LHCN-M2 (cell line): ENCODE data around the gene COL1A2. TPM values are rescaled to one million over a fixed set of nuclear protein-coding genes. Genes with fewer than 3 reads are reported as not detected.
A peak's percentile ranks its signal among the peaks of the same experiment; 100 is the strongest.

ENCODE experiments used
- DNase-seq: peaks from one replicate; pipeline ENCODE4 v3.0.0-alpha.2; 2012; ENCODE audit warnings: low read depth
- total RNA-seq: library from RNA; depleted of rRNA; stranded (reverse); fragments of >200 nt; gene quantifications from 2 replicates; pipeline ENCODE4 v1.2.3, GENCODE V29; 2014

COL1A2 gene
- total RNA-seq, 1 experiment from 2014 or later, result 808 TPM

DNA sequence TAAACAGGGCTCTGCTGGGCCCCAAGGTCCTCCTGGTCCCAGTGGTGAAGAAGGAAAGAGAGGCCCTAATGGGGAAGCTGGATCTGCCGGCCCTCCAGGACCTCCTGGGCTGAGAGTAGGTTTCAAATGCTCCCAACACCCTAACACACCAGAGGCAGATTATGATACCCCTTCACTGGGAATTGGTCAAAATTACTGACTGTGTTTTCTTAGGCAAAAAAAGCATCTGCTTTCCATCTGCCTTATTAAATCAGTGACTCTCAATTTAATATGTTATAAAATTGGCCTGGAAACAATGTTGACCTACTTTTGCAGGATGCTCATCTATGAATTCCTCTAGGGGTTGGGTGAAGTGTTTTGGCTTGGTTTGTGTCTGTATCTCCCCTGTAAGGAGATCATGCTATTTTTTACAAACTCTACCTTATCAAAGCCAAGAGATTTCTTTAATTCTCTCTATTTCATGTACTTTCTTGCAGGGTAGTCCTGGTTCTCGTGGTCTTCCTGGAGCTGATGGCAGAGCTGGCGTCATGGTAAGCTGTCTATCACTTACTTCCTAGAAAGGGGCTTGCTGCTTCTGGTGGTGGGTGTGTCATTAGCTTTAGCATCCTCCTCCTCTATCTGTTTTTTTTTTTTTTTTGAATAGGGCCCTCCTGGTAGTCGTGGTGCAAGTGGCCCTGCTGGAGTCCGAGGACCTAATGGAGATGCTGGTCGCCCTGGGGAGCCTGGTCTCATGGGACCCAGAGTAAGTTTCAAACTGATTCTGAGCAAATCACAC is 15.9 kb downstream of the COL1A2 start:
- DNase-seq, result no peak

DNA sequence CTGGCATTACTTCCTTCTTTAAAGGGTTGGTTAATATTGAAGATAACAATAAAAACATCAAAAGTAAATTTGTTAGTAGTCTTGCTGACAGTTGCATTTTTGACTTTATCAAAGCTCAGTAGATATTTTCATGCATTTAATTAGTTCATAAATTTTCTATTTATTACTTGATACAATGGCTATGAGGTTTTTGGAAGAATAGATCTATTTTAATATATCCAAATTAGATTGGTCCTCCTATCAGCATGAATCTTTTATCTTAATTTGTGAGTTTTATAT is 16.4 kb downstream of the COL1A2 start:
- no peak for DNase-seq

DNA sequence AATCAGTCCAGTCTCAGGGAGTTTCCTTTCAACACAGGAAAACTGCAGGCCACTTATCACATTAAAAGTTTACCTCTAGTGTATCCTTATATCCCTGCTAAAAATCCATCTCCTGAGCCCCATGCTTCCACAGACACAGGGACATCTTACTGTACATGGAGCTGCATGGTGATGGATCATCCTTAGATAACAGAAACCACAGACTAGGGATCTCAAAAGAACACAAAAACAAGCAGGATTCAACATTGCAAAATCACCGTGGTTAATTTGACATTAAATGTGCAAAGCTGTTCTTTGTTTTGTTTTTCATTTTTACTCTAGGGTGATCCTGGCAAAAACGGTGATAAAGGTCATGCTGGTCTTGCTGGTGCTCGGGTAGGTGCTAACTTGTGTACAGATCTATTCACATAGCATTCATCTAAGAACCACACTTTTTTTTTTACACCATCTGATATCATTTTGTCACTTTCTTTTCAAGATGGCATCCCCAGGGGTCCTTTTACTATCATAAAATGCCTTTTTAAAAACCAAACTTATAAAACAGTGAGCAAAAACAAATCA is 18.1 kb downstream of the COL1A2 start:
- peak; percentile 59 for DNase-seq

DNA sequence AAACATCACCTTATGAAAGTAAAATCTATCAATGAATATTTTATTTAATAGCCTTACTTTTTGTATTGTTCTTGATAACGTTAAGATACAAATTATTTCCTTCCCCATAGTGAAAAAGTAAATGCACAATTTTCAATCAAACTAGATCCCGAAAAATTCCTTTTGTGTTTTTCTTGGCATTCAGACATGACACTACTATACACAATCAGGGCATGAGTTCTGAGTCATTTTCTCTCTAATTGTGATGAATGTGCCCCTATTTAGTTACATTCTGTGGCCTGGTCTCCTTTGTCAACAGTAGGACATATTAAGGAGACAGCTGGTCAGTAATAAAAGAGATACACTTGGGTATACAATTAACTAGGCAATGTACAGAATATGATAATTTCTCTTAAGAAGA is 19.8 kb downstream of the COL1A2 start:
- peak; percentile 85 for DNase-seq

DNA sequence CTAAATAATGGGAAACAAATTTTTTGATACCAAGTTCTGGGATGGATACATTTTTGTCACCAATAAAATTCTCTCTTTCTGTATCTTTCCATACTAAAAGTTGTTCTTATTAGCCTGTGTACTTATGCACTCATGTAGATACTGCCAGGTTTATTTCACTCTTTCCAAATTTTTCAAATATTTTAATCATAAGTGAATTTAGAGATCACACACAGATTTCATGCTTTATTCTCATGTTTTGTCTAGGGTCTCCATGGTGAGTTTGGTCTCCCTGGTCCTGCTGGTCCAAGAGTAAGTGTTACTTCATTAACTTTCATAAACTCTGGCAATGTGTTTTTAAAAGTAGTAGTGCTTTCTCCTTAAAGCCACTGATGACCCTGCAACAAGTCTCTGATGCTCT is 20.3 kb downstream of the COL1A2 start:
- DNase-seq, result no peak

DNA sequence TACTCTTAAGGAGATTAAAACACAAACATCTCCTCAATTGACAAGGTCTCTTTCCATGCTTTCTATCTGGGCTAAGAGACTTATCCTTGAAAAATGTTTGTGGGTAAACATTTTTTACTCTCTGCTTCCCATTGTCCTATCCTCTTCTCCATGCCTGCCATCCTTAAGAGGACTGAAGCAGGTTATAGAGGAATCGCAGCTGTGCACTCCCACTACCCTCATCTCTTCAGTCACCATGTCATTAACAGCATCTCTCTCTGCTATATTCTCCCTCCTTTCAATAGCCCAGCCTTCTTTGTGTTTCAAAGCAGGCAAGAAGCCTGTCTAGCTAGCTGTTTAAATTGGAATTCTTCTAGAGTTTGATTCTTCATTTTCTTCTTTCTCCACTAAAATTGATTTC is 22.6 kb downstream of the COL1A2 start:
- DNase-seq, result no peak

DNA sequence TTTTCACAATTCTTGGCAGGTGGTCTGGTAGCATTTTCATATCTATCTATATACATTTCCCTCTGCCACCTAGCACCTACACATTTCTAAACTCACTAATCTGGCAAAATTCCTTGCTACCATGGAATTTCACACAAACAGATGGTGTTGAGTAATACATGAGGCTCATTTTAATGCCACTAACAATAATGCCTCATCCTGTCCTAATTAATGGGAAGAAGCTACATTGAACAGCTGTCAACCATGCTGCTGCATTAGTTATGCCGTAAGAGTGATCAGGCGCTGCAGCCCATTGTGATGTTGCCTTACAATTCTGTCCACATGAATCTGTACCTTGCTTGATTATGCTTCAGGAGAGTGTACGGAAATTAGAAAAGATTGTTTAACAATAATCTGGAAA is 23.2 kb downstream of the COL1A2 start:
- peak; percentile 51 for DNase-seq

DNA sequence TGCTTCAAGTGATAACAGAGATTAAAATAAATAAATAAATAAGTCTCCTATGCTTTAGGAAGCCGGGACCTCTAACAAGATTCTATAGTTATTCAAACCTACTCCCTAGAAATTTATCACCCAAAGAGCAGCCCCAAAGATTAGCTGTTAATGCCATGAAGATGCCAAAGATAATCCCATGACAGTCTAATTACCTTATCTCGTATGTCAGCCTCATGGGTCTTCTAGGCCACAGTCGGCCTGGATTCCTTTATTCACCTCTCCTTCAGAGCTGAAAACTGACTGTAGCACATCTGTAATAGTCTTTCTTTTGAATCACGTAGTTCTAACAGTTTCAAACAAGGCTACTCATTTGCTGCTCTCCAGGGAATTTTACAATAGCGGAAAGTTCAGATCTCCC is 24.2 kb downstream of the COL1A2 start:
- no peak for DNase-seq

DNA sequence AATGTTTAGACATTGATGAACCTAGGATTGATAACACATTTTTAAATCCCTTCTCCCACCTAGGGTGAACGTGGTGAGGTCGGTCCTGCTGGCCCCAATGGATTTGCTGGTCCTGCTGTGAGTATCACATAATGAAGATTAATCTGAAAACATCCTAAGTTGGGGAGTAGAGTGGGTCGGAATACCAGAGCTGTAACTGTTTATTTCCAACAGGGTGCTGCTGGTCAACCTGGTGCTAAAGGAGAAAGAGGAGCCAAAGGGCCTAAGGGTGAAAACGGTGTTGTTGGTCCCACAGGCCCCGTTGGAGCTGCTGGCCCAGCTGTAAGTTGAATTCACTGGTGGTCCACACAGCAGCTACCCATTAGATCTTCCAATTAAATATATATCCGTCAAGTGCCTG is 25.6 kb downstream of the COL1A2 start:
- DNase-seq, result no peak

DNA sequence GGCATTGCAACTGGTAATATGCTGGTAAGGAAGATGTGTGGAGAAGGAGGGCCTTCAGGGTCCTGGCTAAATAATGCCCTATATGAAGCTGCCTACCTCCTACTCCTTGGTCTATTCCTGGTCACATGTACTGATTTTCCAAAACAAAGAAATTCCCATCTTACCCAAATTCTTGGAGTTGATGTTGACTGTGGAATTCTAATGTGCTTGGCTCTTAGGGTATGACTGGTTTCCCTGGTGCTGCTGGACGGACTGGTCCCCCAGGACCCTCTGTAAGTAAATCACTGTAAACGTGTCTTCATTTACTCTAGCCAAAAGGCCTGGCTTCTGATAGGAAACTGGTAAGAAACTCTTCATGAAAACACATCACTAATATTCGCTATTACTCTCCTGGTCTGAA is 27.0 kb downstream of the COL1A2 start:
- DNase-seq, result no peak

DNA sequence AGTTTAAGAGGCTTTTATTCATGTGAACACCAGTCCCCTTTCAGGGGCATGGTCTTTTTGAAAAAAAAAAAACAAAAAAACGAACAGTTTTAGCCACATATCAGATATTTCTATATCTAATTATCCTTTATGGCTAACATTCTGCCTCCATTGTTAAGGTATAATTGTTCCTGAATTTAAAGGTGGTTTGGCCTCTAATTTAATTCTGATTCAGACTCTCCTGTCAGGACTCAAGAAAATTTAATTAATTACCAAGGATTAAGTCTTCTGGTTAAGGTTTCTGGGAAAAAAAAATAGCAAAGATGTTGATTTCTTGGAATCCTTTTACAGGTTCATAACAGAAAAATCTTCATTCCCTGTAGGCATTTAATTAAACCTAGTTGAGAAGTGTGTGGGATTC is 27.4 kb downstream of the COL1A2 start:
- no peak for DNase-seq

DNA sequence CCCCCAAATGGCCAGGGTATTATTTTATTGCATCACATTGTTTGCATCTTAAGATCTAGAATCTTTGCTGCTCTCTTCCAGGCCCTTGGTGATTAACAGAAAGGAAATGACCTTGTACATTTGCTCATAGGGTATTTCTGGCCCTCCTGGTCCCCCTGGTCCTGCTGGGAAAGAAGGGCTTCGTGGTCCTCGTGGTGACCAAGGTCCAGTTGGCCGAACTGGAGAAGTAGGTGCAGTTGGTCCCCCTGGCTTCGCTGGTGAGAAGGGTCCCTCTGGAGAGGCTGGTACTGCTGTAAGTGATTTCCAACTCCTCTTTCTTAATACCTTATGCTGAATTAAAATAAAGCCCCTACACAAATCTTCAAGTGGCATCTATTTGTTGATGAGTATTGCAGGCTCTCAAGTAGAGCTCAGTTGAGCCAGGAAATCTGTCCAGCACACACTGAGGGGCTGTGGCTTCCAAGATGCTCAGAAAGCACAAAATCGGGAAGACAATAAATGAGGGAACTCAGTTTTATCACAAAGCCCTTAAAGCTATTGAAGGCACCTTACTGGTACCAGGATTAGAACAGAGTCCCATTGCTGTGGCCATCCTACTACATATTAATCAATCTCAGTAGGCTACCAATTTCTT is 28.2 kb downstream of the COL1A2 start:
- no peak for DNase-seq

DNA sequence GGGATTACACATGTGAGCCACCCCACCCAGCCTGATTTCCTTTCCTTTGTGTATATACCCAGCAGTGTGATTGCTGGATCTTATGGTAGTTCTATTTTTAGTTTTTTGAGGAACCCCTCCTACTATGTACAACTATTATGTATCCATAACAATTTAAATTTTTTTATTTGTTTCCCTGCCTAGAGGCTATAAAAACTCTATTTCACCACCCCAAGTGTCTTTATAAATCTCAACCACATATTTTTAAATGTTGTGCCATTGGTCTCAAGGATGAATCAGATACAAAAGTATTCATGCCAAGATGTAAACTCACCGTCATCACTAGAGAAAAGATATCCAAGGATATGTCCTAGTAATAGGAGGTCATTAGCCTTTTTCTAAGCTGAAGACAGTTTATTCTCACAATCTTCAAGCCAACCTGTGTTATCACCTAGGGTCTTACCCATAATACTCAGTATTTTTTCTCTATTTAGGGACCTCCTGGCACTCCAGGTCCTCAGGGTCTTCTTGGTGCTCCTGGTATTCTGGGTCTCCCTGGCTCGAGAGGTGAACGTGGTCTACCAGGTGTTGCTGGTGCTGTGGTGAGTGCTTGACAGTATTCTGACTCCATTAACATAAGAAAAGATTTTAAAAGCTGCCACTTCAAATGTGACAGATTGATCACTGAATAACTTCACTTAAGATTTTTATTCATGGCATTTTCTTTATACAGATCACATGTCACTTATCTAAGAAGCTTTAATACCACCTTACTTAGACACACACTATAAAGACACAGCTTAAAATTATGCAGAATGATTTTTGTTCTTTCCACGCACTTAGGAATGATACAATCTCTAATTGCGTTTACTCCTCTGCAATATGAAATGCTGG is 29.4 kb downstream of the COL1A2 start:
- DNase-seq, result peak; percentile 77

DNA sequence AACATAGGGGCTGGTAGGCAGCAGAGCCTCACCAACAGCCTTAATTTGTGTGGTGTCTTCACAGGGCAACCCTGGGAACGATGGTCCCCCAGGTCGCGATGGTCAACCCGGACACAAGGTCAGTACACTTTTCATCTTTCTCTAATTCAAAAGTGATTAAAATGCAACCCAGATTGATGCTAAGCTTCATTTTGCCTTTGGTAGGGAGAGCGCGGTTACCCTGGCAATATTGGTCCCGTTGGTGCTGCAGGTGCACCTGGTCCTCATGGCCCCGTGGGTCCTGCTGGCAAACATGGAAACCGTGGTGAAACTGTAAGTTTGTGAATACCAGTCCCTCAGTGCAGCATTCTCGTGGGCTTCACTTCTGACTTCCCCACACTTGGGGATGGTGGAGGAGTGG is 30.9 kb downstream of the COL1A2 start:
- no peak for DNase-seq

DNA sequence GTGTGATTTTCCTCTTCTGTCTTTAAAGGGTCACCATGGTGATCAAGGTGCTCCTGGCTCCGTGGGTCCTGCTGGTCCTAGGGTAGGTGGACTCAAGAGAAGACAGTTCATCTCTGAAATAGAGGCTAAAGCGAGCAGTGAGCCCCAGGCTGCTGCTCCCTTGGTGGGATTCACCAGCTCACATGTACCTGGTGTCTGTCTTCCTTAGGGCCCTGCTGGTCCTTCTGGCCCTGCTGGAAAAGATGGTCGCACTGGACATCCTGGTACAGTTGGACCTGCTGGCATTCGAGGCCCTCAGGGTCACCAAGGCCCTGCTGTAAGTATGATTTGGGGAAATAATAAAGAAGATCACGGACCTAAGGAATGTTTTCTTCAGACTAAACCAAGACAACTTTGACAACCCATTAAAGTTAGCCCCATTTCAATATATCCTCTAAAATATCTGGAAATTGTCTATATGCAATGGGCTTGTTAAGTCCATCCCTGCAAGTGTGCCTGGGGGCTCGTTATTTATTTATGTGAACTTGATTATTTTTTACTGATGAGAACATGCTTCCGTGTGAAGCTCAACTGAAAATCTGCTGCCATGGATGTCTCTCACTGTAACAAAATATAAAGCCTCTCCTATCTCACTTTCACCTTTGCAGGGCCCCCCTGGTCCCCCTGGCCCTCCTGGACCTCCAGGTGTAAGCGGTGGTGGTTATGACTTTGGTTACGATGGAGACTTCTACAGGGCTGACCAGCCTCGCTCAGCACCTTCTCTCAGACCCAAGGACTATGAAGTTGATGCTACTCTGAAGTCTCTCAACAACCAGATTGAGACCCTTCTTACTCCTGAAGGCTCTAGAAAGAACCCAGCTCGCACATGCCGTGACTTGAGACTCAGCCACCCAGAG is 32.5 kb downstream of the COL1A2 start:
- no peak for DNase-seq

DNA sequence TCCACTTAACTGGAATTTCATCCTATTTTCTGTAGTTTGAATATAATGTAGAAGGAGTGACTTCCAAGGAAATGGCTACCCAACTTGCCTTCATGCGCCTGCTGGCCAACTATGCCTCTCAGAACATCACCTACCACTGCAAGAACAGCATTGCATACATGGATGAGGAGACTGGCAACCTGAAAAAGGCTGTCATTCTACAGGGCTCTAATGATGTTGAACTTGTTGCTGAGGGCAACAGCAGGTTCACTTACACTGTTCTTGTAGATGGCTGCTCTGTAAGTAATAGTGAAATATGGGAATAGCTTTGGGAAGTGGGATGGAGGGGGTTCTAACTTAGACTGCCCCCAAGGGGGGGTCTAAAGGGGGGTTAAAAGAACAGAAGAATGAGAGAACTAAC is 34.5 kb downstream of the COL1A2 start:
- no peak for DNase-seq

DNA sequence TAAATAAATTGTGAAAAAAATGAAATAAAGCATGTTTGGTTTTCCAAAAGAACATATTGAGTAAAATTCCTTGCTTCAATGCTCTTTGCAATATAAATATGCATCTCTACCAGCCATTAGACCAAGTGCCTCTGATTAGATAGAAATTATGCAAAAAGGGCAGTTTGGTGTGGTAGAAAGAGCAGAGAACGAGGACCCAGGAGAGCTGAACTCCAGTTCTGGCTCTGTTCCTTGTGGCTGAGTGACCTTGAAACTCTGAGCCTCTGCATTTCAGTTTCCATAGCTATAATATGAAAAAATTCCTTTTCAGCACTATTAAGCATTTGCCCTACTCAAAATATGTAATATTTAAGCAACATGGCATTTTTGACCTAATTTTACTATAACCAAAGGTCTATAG is 36.5 kb downstream of the COL1A2 start:
- no peak for DNase-seq

DNA sequence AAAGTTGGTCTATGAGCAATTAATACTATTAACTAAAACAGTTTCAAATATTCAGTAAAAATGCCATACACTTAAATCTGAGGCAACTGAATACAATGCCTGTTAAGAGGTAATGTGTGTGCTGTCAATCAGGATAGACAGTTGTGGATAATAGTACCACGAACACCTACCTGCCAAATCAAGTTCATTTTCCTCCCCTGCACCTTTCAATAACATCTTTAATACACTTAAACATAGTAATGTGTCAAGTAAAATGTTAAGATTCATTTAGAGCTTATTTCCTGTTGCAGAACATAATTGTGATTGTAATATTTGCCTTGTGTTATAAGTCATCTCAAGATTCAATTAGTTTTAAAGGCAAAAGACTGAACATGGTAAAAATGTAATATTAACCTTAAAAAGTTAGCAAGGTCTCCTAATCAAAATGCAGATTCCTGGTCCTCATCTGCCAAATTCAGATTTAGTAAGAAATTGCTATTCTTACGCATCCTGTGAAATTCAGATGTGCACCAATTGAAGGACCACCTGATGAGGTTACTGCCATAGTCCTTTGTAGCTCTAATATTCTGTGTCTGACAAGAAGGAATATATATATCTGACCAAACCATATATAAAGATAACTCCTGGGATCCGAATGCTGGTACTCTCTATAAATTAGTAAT is 37.1 kb downstream of the COL1A2 start:
- no peak for DNase-seq

DNA sequence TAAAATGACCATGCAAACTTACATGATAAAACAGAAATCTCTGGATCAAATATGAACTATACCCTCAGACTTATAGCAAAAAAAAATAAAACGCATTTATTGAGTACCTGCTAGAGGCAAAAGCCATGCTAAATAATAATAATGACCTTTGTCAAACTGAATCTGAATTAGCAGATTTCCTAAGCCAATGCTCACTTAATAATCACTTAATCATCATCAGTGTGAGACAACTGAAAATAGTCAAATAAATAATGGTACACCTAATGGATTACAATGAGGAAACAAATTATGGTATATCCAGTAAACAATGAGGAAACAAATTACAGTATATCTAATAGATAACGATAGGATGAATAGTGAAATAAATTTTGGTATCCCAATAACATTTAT is 37.6 kb downstream of the COL1A2 start:
- no peak for DNase-seq

DNA sequence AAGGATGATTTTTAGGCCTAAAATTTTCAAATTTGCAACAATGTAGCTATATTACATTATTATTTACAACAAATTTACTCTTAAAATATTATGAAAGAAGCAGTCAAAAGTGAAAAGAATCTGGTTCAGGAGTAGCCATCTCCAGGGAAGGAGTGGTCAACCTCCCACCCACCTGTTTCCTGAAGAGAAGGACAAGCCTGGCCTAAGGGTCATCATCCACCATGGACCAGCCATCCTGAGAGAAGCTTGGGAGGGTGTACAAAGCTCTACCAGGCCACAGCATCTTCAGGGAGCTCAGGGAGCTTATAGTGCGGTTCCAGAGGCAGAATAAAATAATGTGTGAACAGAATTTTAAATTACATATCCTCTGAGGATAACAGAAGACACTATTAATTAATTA is 38.1 kb downstream of the COL1A2 start:
- DNase-seq, result no peak

DNA sequence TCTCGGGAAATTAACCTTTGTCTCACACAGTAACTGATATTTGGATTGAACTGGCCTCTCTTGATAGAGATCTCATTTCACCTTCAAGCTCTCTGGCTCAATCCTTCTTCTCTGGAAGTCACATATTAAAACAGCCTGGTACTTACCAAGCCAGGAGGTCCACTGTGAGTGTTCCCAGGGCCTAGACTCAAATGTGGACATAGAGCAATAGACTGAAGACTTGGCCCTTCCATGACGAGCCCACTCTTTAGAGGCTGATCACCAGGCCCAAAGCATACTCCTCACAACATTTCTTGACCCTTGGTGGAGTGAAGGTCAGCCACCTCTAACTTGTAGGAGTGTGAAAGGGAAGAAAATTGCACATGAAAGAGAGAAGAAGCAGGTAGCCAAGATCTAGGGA is 38.5 kb downstream of the COL1A2 start:
- DNase-seq, result no peak
